Endodermal cell (in vitro differentiated cells): ENCODE results near the gene TGM4. TPM values are rescaled to one million over a fixed set of nuclear protein-coding genes. Genes with fewer than 3 reads are reported as not detected.

ENCODE experiments used
- DNase-seq: peaks from one replicate; pipeline ENCODE4 v3.0.0-alpha.2; 2017
- H3K27ac ChIP-seq: 2 replicates; pipeline ENCODE4 v1.5.1; 2013; ENCODE audit warnings: mild to moderate bottlenecking, low read depth, low read length, moderate library complexity
- H3K27me3 ChIP-seq: 2 replicates; pipeline ENCODE4 v1.6.1; 2013; ENCODE audit warnings: mild to moderate bottlenecking, low read length, moderate library complexity; ENCODE audit not compliant: insufficient read depth, control insufficient read depth, poor library complexity, severe bottlenecking
- H3K36me3 ChIP-seq: 2 replicates; pipeline ENCODE4 v1.7.0; 2013; ENCODE audit warnings: mild to moderate bottlenecking, low read length, moderate library complexity; ENCODE audit not compliant: control insufficient read depth, insufficient read depth
- H3K4me1 ChIP-seq: one replicate; pipeline ENCODE4 v1.7.0; 2013; ENCODE audit warnings: low read length; ENCODE audit not compliant: control insufficient read depth, insufficient read depth
- H3K4me3 ChIP-seq: 2 replicates; pipeline ENCODE4 v1.5.1; 2013; ENCODE audit warnings: mild to moderate bottlenecking, low read length, moderate library complexity
- H3K9ac ChIP-seq: 2 replicates; pipeline ENCODE4 v1.6.1; 2013; ENCODE audit warnings: mild to moderate bottlenecking, low read length, moderate library complexity; ENCODE audit not compliant: poor library complexity, severe bottlenecking; ENCODE audit errors: extremely low read depth
- H3K9me3 ChIP-seq: 2 replicates; pipeline ENCODE4 v1.6.1; 2013; ENCODE audit warnings: mild to moderate bottlenecking, low read length, moderate library complexity; ENCODE audit not compliant: control insufficient read depth
- H3K27ac Mint-ChIP-seq: 2 replicates; pipeline ENCODE4 v1.8.0; 2020; ENCODE audit warnings: mixed read lengths
- H3K27me3 Mint-ChIP-seq: 2 replicates; pipeline ENCODE4 v1.8.0; 2021; ENCODE audit warnings: mild to moderate bottlenecking, mixed read lengths; ENCODE audit not compliant: insufficient read depth
- H3K36me3 Mint-ChIP-seq: 2 replicates; pipeline ENCODE4 v1.8.0; 2020; ENCODE audit warnings: low read depth, mixed read lengths
- H3K4me1 Mint-ChIP-seq: 2 replicates; pipeline ENCODE4 v1.8.0; 2020; ENCODE audit warnings: mixed read lengths
- H3K4me3 Mint-ChIP-seq: 2 replicates; pipeline ENCODE4 v1.8.0; 2020; ENCODE audit warnings: mild to moderate bottlenecking, moderate library complexity, mixed read lengths
- H3K9me3 Mint-ChIP-seq: 2 replicates; pipeline ENCODE4 v1.8.0; 2020; ENCODE audit warnings: mild to moderate bottlenecking, mixed read lengths
- WGBS, 2 experiments: methylation state at CpG; one replicate each; pipeline versions ENCODE4 v1.1.5 to v1.1.7; 2013; ENCODE audit warnings: missing lambda C conversion rate in 2 of 2, mixed read lengths in 1 of 2; ENCODE audit not compliant: insufficient coverage in 1 of 2, insufficient read length in 1 of 2; 5-methylcytosine and 5-hydroxymethylcytosine counted together
- total RNA-seq, 2 donors: library from RNA; stranded (reverse); fragmentation: NEBNext Ultra II Directional in 1 of 2; extraction: Animal tissue kit (Norgen Biotek cat#: 25700) in 1 of 2; gene quantifications; 2 replicates in 1 of 2; 3 replicates in 1 of 2; pipeline ENCODE4 v1.2.1, GENCODE V29; 2021
- TF ChIP-seq, protein P1 (sequence below): fragments of 200-600 bp; sonication (generic); conservative IDR thresholded peaks from 2 replicates; pipeline ENCODE4 v1.5.0; 2021; ENCODE audit warnings: antibody characterized with exemption, mild to moderate bottlenecking

Gene TGM4
- total RNA-seq, 2 donors from 2014 or later: not detected

DNA sequence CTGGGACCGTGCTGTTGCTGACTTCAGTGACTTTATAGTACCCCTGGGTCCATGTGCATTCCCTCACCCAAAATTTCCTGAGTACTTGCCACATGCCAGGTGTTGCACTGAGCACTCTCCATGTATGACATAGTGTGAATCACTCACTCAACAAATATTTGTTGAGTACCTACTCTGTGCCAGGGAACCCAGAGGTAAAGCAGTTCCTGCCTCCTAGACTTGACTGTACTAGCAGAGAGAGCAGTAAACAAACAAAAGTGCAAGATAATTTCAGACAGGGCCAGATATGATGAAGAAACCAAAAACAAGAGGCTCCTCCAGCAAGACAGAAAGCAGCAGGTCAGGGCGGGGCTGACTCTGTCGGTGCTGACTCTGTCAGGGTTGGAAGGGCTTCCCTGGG is 12.2 kb downstream of the TGM4 start:
- WGBS, 2 experiments: 81 to 84% methylated on average over 3 of the region's 3 CpGs
- Histone ChIP-seq H3K36me3 (no peaks in the 10 kb centered on the region), H3K27me3 (no peaks in the 10 kb centered on the region), H3K9me3 (no peaks in the 10 kb centered on the region), H3K4me1 (no peaks in the 10 kb centered on the region), H3K9ac (no peak overlapping the region), H3K4me3 (no peak overlapping the region), H3K27ac (no peak overlapping the region)
- peak; percentile 44 for DNase-seq
- H3K4me1 Mint-ChIP-seq: no peaks in the 10 kb centered on the region
- H3K4me3 Mint-ChIP-seq: no peak overlapping the region
- H3K27me3 Mint-ChIP-seq: no peaks in the 10 kb centered on the region
- TF ChIP-seq, protein P1, sequence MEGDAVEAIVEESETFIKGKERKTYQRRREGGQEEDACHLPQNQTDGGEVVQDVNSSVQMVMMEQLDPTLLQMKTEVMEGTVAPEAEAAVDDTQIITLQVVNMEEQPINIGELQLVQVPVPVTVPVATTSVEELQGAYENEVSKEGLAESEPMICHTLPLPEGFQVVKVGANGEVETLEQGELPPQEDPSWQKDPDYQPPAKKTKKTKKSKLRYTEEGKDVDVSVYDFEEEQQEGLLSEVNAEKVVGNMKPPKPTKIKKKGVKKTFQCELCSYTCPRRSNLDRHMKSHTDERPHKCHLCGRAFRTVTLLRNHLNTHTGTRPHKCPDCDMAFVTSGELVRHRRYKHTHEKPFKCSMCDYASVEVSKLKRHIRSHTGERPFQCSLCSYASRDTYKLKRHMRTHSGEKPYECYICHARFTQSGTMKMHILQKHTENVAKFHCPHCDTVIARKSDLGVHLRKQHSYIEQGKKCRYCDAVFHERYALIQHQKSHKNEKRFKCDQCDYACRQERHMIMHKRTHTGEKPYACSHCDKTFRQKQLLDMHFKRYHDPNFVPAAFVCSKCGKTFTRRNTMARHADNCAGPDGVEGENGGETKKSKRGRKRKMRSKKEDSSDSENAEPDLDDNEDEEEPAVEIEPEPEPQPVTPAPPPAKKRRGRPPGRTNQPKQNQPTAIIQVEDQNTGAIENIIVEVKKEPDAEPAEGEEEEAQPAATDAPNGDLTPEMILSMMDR: no peak
- H3K36me3 Mint-ChIP-seq: no peaks in the 10 kb centered on the region
- H3K9me3 Mint-ChIP-seq: peaks cover 3% of the 10 kb centered on the region
- H3K27ac Mint-ChIP-seq: no peak overlapping the region

DNA sequence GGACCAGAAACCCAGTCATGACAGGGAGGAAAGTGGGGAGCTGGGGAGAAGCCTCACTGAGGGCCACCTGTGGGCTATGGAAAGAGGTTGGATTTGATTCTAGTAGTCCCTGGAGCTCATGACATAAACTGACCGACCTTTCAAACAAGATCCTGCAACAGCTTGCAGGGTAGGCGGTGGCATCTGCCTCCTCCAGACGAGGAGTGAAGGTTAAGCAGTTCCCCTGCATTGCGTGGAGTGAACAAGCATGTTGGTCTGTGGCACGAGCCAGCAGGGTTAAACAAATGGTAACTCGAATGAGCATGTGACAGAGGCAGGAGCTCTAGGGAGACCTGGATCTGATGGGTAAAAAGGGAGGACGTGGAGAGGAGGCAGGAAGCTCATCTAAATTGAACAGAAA is 12.7 kb downstream of the TGM4 start:
- peaks cover 3% of the 10 kb centered on the region for H3K9me3 Mint-ChIP-seq
- H3K27ac ChIP-seq: no peak overlapping the region
- TF ChIP-seq, protein P1: no peak
- no peaks in the 10 kb centered on the region for H3K36me3 ChIP-seq
- no peaks in the 10 kb centered on the region for H3K27me3 Mint-ChIP-seq
- no peak overlapping the region for H3K9ac ChIP-seq
- H3K27ac Mint-ChIP-seq: no peak overlapping the region
- H3K4me3 ChIP-seq: no peak overlapping the region
- H3K27me3 ChIP-seq: no peaks in the 10 kb centered on the region
- peak; percentile 47 for DNase-seq
- H3K4me1 Mint-ChIP-seq: no peaks in the 10 kb centered on the region
- WGBS, 2 experiments: 86 to 94% methylated on average over 6 to 7 of the region's 7 CpGs
- no peaks in the 10 kb centered on the region for H3K36me3 Mint-ChIP-seq
- H3K4me1 ChIP-seq: no peaks in the 10 kb centered on the region
- no peaks in the 10 kb centered on the region for H3K9me3 ChIP-seq
- H3K4me3 Mint-ChIP-seq: no peak overlapping the region

DNA sequence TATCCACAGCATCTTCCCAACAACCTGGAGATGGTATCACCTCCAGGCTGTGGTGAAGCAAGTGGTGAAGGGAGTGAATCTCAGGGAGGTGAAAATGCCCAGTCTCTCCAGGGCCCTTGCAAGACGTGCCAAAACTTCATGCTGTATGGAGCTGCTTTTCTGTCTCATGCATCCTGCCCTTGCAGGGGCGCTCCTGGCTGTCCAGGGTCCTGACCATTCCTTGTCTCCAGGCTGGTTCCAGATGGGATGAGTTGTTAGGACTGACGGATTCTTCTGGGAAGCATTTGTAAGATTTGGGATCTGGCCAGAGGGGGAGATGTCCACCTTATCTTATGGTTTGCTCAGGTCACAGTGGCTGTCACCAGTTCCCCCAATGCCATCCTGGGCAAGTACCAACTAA is 15.8 kb downstream of the TGM4 start:
- Histone ChIP-seq H3K9ac (no peak overlapping the region), H3K9me3 (no peaks in the 10 kb centered on the region), H3K4me3 (no peak overlapping the region), H3K36me3 (no peaks in the 10 kb centered on the region), H3K27ac (no peak overlapping the region), H3K4me1 (no peaks in the 10 kb centered on the region), H3K27me3 (no peaks in the 10 kb centered on the region)
- Mint-ChIP-seq H3K36me3 (no peaks in the 10 kb centered on the region), H3K27ac (no peak overlapping the region), H3K27me3 (no peaks in the 10 kb centered on the region), H3K9me3 (no peaks in the 10 kb centered on the region), H3K4me3 (no peak overlapping the region), H3K4me1 (no peaks in the 10 kb centered on the region)
- TF ChIP-seq, protein P1: no peak
- WGBS, 2 experiments: 81% methylated on average over 3 of the region's 3 CpGs; no CpG with 5 or more reads in 1 of the 2 experiments
- peak; percentile 80 for DNase-seq
